GM12875 (cell line): ENCODE measurements around the gene CLIC3.

Experiments used
- H3K4me3 ChIP-seq: one replicate; pipeline ENCODE4 v1.5.1; 2011; ENCODE audit warnings: low read depth, low read length, control low read depth
- TF ChIP-seq, protein P1 (sequence below): IDR thresholded peaks from 2 replicates; pipeline ENCODE4 v1.5.1; 2011; ENCODE audit warnings: low read depth, mild to moderate bottlenecking, control low read depth, inconsistent platforms, low read length, moderate library complexity, borderline replicate concordance; ENCODE audit not compliant: insufficient read depth

The CLIC3 gene

DNA sequence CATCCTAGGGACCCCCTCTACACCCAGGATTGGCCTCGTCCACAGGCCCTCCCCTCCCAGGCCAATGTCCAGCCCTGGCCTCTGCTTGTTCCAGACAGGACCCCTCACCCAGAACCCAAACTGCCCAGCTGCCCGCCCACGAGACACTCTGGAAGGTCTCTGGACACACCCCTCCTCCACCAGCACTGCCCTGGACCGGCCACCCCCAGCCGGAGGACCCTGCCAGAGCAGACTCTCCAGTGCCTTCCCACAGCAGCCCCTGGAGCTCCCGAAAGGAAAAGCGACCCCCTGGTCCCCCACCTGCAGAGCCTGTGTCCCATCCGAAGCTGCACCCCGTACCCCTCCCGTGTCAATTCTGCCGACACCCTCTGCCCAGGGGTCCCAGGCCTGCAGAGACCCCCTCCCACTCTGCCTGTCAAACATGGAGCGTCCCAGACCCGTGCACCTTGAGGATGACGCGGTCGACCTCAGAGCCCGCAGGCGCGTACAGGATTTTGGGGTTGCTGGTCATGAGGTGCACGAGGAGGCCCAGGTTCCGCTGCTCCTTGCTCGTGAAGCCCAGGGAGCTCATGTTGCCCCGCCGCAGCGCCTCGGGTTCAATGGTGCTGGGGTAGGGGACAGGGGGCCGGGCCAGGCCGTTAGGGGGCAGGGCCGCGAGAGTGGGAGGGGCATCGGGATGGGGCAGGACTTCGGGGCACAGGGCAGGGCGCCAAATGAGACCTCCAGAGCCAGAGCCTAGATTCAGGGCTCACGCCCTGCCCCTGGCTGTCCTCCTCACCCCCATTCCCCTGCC lies 23.7 kb upstream of the CLIC3 start:
- TF ChIP-seq, protein P1, sequence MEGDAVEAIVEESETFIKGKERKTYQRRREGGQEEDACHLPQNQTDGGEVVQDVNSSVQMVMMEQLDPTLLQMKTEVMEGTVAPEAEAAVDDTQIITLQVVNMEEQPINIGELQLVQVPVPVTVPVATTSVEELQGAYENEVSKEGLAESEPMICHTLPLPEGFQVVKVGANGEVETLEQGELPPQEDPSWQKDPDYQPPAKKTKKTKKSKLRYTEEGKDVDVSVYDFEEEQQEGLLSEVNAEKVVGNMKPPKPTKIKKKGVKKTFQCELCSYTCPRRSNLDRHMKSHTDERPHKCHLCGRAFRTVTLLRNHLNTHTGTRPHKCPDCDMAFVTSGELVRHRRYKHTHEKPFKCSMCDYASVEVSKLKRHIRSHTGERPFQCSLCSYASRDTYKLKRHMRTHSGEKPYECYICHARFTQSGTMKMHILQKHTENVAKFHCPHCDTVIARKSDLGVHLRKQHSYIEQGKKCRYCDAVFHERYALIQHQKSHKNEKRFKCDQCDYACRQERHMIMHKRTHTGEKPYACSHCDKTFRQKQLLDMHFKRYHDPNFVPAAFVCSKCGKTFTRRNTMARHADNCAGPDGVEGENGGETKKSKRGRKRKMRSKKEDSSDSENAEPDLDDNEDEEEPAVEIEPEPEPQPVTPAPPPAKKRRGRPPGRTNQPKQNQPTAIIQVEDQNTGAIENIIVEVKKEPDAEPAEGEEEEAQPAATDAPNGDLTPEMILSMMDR: no peak
- no peak overlapping the region for H3K4me3 ChIP-seq

DNA sequence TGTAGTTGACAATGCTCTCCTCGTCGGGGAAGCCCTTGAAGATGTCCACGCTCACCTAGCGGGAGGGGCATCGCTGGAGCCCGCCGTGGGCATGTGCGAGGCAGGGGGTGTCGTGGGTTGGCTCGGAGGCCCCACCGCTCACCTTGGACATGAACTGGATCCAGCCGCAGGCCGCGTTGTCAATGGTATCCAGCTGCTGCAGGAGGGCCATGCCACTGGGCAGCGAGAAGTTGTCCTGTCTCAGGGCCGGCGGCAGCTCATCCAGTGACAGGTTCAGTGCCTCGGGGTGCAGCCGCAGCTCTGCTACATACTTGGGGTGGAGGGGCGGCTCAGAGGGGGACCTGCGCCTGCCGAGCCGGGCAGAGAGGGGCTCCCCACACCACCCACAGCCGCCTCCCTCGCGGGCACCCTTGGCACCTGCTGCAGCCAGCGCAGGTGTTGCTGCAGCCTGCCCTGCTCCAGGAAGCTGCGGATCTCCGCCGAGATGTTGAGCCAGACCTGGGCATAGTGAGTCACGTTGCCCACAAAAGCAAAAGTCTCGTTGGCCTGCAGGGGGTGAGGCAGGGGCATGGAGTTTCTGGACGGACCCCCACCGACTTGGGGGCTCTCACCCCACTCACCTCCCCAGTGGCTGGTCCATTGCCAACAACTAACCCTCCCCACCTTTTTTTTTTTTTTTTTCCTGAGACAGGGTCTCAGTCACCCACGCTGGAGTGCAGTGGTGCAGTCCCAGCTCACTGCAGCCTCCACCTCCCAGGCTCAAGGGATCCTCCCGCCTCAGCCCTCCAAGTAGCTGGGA lies 22.6 kb upstream of the CLIC3 start:
- TF ChIP-seq, protein P1: no peak

DNA sequence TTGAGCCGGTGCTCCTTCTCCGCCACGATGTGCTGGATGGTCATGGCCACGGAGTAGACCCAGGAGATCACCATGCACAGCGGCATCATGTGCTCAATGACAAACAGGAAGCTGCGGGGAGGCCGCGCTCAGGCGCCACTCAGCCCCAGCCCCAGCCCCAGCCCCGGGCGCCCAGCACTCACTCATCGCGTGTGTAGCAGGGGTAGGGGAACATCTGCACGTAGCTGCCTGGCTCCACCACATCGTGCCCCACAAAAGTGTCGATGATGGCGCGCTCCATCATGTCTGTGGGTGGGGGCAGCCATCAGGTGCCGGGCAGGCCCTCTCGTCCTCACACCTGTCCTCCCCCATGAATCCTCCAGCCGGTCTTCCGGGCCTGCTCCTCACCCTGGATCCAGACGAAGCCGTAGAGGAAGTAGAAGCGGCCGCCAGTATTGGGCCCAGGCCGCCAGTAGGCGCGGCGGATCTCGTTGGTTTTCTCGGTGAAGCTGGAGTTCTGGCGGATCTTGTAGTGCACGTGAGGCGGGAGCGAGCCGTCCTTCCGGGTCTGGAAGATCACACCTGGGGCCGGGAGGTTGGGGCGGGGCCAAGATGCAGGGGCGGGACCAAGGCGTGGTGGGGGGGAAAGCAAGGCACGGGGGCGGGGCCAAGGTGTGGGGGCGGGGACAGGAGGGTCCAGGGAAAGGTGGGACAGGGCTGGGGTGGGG lies 21.6 kb upstream of the CLIC3 start:
- no peak overlapping the region for H3K4me3 ChIP-seq
- TF ChIP-seq, protein P1: no peak

More for the DNA sequence above, 22.6 kb upstream of the CLIC3 start:
- H3K4me3 ChIP-seq: no peak overlapping the region

DNA sequence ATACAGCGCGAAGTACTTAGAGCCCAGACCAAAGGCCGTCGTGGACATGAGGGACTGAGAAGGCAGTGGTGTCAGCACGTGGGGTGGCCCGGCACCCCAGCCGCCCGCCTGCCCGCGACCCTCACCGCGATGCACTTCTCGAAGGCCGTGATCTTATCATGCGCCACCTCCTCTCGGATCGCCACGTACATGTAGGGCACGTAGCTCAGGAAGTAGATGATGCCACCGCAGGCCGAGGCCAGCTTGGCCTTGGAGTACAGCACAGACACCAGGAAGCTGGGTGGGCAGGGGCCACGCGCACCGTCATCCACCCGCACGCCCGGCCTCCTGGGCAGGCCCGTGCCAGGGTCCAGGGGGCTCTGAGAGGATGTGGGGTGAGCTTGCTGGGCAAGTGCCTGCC lies 20.7 kb upstream of the CLIC3 start:
- TF ChIP-seq, protein P1: no peak

DNA sequence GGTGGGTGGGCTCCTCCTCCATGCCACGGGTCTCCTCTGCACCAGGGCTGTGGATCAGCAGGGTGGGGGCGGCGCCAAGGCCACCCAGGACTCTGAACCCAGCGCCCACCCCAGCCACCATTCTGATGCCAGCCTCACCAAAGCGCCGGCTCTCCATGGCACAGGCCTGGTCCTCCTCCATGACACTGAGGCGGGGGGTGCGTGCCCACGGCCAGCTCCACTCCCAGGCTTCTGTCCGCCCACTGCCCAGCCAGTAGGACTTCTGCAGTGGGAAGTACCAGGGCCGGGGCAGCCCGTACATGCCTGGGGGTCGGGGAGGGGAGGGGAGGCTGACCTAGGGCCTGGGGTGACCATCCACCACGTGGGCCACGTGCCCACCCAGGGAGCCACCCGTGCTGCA lies 20.1 kb upstream of the CLIC3 start:
- TF ChIP-seq, protein P1: no peak
- no peak overlapping the region for H3K4me3 ChIP-seq

More for the DNA sequence above, 20.7 kb upstream of the CLIC3 start:
- H3K4me3 ChIP-seq: no peak overlapping the region

DNA sequence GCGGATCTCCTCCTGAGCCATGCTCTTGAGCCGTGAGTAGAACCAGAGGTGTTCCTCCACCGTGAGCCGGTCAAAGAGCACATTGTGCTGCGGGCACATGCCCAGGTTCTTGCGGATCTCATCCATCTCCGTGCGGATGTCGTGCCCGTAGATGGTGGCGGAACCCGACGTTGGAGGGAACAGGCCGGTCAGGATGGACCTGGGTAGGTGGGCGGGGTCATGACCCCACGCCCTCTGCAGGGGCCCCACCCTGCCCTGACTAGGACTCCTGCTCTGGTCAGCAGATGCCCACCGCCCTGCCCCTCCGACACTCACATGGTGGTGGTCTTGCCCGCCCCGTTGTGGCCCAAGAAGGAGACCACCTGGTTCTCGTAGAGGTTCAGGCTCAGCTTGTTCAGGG lies 19.6 kb upstream of the CLIC3 start:
- no peak overlapping the region for H3K4me3 ChIP-seq
- TF ChIP-seq, protein P1: no peak
